PC-3 (cell line): ENCODE results near the gene HOXB2.

Experiments used
- EZH2 ChIP-seq: fragments of 300-600 bp; sonication (generic); IDR thresholded peaks from one replicate; pipeline ENCODE4 v1.6.1; 2017; ENCODE audit warnings: antibody characterized with exemption, mild to moderate bottlenecking, low read length; ENCODE audit not compliant: unreplicated experiment
- EZH2phosphoT487 ChIP-seq: fragments of 300-600 bp; sonication (generic); IDR thresholded peaks from 2 replicates; pipeline ENCODE4 v1.6.1; 2018; ENCODE audit warnings: mild to moderate bottlenecking, antibody characterized with exemption, low read length, borderline replicate concordance
- TF ChIP-seq, protein P1 (sequence below): fragments of 300-600 bp; sonication (generic); conservative IDR thresholded peaks from 2 replicates; pipeline ENCODE4 v1.5.1; 2017; ENCODE audit warnings: antibody characterized with exemption, low read depth, mild to moderate bottlenecking, low read length

GRCh38 chr17:48592057-48592514 lies 47.2 kb upstream of the HOXB2 start:
- TF ChIP-seq, protein P1, sequence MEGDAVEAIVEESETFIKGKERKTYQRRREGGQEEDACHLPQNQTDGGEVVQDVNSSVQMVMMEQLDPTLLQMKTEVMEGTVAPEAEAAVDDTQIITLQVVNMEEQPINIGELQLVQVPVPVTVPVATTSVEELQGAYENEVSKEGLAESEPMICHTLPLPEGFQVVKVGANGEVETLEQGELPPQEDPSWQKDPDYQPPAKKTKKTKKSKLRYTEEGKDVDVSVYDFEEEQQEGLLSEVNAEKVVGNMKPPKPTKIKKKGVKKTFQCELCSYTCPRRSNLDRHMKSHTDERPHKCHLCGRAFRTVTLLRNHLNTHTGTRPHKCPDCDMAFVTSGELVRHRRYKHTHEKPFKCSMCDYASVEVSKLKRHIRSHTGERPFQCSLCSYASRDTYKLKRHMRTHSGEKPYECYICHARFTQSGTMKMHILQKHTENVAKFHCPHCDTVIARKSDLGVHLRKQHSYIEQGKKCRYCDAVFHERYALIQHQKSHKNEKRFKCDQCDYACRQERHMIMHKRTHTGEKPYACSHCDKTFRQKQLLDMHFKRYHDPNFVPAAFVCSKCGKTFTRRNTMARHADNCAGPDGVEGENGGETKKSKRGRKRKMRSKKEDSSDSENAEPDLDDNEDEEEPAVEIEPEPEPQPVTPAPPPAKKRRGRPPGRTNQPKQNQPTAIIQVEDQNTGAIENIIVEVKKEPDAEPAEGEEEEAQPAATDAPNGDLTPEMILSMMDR, result no peak
- TF ChIP-seq EZH2, result no peak
- TF ChIP-seq EZH2phosphoT487, result no peak
